Ovary (tissue), 9 donors: ENCODE measurements around the gene SUGCT. TPM values are rescaled to one million over a fixed set of nuclear protein-coding genes. Genes with fewer than 3 reads are reported as not detected.
A peak's percentile ranks its signal among the peaks of the same experiment; 100 is the strongest.

ENCODE experiments used
- DNase-seq, 5 donors: peaks; one replicate each; pipeline ENCODE4 v3.0.0-alpha.2; 2019 to 2020
- H3K27ac ChIP-seq, 2 donors: fragments of 200-600 bp; one replicate each; pipeline versions ENCODE4 v1.5.1 to v1.8.0; 2019 to 2022
- H3K27me3 ChIP-seq: fragments of 200-600 bp; one replicate; pipeline ENCODE4 v1.8.0; 2022
- H3K36me3 ChIP-seq: fragments of 200-600 bp; sonication (generic); one replicate; pipeline ENCODE4 v1.5.1; 2019
- H3K4me1 ChIP-seq: one replicate; pipeline ENCODE4 v1.8.1; 2013; ENCODE audit warnings: mild to moderate bottlenecking, moderate library complexity; ENCODE audit not compliant: insufficient read depth
- H3K4me3 ChIP-seq: fragments of 200-600 bp; sonication (generic); one replicate; pipeline ENCODE4 v1.5.1; 2017
- H3K9me3 ChIP-seq, 2 donors: fragments of 200-600 bp in 1 of 2; sonication (generic) in 1 of 2; one replicate each; pipeline versions ENCODE4 v1.5.1 to v1.8.1; 2013 to 2019; ENCODE audit warnings: mild to moderate bottlenecking in 1 of 2, moderate library complexity in 1 of 2
- CTCF ChIP-seq, 3 donors: fragments of 450-650 bp in 2 of 3; fragments of 200-600 bp in 1 of 3; IDR thresholded peaks; one replicate each; pipeline versions ENCODE4 v1.5.1 to v1.8.0; 2016 to 2022; ENCODE audit warnings: antibody characterized with exemption in 3 of 3, mild to moderate bottlenecking in 1 of 3
- EP300 ChIP-seq: sonication (generic); formaldehyde crosslinking; IDR thresholded peaks from one replicate; pipeline ENCODE4 v1.6.1; 2017; ENCODE audit warnings: antibody characterized with exemption
- POLR2A ChIP-seq: fragments of 450-650 bp; IDR thresholded peaks from one replicate; pipeline ENCODE4 v1.6.1; 2017; ENCODE audit warnings: antibody characterized with exemption, mild to moderate bottlenecking, moderate library complexity
- WGBS, 3 donors: extraction: QIAGEN DNeasy Blood & Tissue Kit in 1 of 3; methylation state at CpG; one replicate each; pipeline versions ENCODE4 v1.1.5 to v1.1.7; 2013 to 2017; 5-methylcytosine and 5-hydroxymethylcytosine counted together
- intact Hi-C, 4 donors: fragments of 100-400 bp; cut with DNase I; formaldehyde crosslinking; loops; one replicate each; pipeline versions ENCODE4 v1.11.0 to v1.15.1; 2022 to 2023
- polyA plus RNA-seq, 2 donors: library from polyadenylated mRNA; stranded (reverse); fragments of 200-250 nt in 1 of 2; fragments of 350-450 nt in 1 of 2; fragmentation: Illumina TruSeq in 1 of 2; extraction: RNeasy Lipid Tissue Mini Kit (QIAGEN cat#74804) in 1 of 2; gene quantifications; one replicate each; pipeline ENCODE4 v1.2.3, GENCODE V29; 2013 to 2014
- total RNA-seq, 7 donors: library from RNA; depleted of rRNA in 2 of 7; stranded (reverse); fragments of >200 nt in 2 of 7; fragmentation: NEBNext Ultra II Directional in 3 of 7; extraction: Animal tissue kit (Norgen Biotek cat#: 25700) in 3 of 7; gene quantifications; one replicate each; pipeline versions ENCODE4 v1.1.0 to v1.2.4, GENCODE V29; 2016 to 2023
- donor health status: DM: no; HTN: no; CAD: no; lungs with moderate emphysema.
- donor health status: DM: no; HTN: no; CAD: no.
- donor health status: Bipolar disorder and iron deficiency.
- donor health status: DM: yes; HTN: yes; CAD: no.
- donor health status: DM: no; HTN: no; CAD: no.
- donor health status: DM: yes; HTN: yes; CAD: no.

Gene SUGCT
- total and polyA plus RNA-seq, 9 donors, result 3.4 to 9.3 (median 7.8) TPM

GRCh38 chr7:40223451-40224127 lies 88.8 kb downstream of the SUGCT start:
- Histone ChIP-seq H3K9me3 (no peaks in the 10 kb centered on the region), H3K4me1 (peaks cover 4% of the 10 kb centered on the region), H3K4me3 (no peak overlapping the region), H3K27me3 (no peaks in the 10 kb centered on the region), H3K27ac (no peak overlapping the region), H3K36me3 (no peaks in the 10 kb centered on the region)
- WGBS, 3 donors, result 81 to 92% (median 89%) methylated on average over 2 of the region's 2 CpGs
- DNase-seq, result no peak
- intact Hi-C loops, result no loop called here
- no peak for TF ChIP-seq CTCF (IDR thresholded peaks at IDR 0.05)

- TF ChIP-seq CTCF (IDR thresholded peaks at IDR 0.05), result no peak
- no peak for TF ChIP-seq POLR2A
- TF ChIP-seq EP300, result no peak
- no peak overlapping the region for H3K4me3 ChIP-seq
- no peaks in the 10 kb centered on the region for H3K36me3 ChIP-seq
- H3K9me3 ChIP-seq, result no peaks in the 10 kb centered on the region
- intact Hi-C loops, result loop anchor here in 1 of 4 donors (10.0 kb wide), 1 partner anchor 1495 kb away; no protein-coding TSS in a partner anchor
- peaks cover 2% of the 10 kb centered on the region for H3K4me1 ChIP-seq
- no peak for DNase-seq
- no peak overlapping the region for H3K27ac ChIP-seq
- H3K27me3 ChIP-seq, result no peaks in the 10 kb centered on the region
- 62 to 70% (median 70%) methylated on average over 4 of the region's 4 CpGs for WGBS, 3 donors
Observed at GRCh38 chr7:40230101-40230500, 95.3 kb downstream of the SUGCT start.

GRCh38 chr7:40231796-40232195 lies 97.0 kb downstream of the SUGCT start:
- no peak for DNase-seq
- no peak overlapping the region for H3K27ac ChIP-seq
- peaks cover 2% of the 10 kb centered on the region for H3K4me1 ChIP-seq
- 93 to 96% (median 94%) methylated on average over 1 of the region's 1 CpG for WGBS, 3 donors
- H3K27me3 ChIP-seq, result no peaks in the 10 kb centered on the region
- no peaks in the 10 kb centered on the region for H3K36me3 ChIP-seq
- H3K4me3 ChIP-seq, result no peak overlapping the region
- H3K9me3 ChIP-seq, result no peaks in the 10 kb centered on the region
- TF ChIP-seq CTCF (IDR thresholded peaks at IDR 0.05), result no peak
- no peak for TF ChIP-seq EP300
- no peak for TF ChIP-seq POLR2A
- intact Hi-C loops, result loop anchor here in 1 of 4 donors (10.0 kb wide), 1 partner anchor 1493 kb away; no protein-coding TSS in a partner anchor

- H3K9me3 ChIP-seq, result no peaks in the 10 kb centered on the region
- peaks cover 2% of the 10 kb centered on the region for H3K4me1 ChIP-seq
- DNase-seq, result peak in 1 of 5 donors; percentile 30
- intact Hi-C loops, result loop anchor here in 1 of 4 donors (10.0 kb wide), 1 partner anchor 1492 kb away; no protein-coding TSS in a partner anchor
- no peak overlapping the region for H3K4me3 ChIP-seq
- 10 to 18% (median 12%) methylated on average over 7 of the region's 7 CpGs for WGBS, 3 donors
- H3K36me3 ChIP-seq, result no peaks in the 10 kb centered on the region
- TF ChIP-seq POLR2A, result no peak
- peak in 2 of 3 donors; percentile 41 to 51 for TF ChIP-seq CTCF (IDR thresholded peaks at IDR 0.05)
- H3K27ac ChIP-seq, result no peak overlapping the region
- no peaks in the 10 kb centered on the region for H3K27me3 ChIP-seq
Observed at GRCh38 chr7:40232242-40232893, 97.6 kb downstream of the SUGCT start.
